NCI-H146 treated with DMSO at 0.1 percent for 48 hours (cell line): ENCODE results near the gene ZNF587B.
"Not testable (repeated sequence)": the region's sequence is repeated elsewhere in the genome, so short reads cannot be mapped to it uniquely, and the experiment has no call there.

Experiments used
- DNase-seq: peaks from one replicate; lab custom pipeline; 2025; ENCODE audit not compliant: unreplicated experiment; lab: John Stamatoyannopoulos, UW

Gene ZNF587B

GRCh38 chr19:57818378-57818777 lies 11.7 kb upstream of the ZNF587B start:
- DNase-seq, result no peak

- peak; percentile 94 for DNase-seq
Observed at GRCh38 chr19:57819475-57820148, 10.5 kb upstream of the ZNF587B start.

- no peak for DNase-seq
Observed at GRCh38 chr19:57820599-57820998, 9.5 kb upstream of the ZNF587B start.

- DNase-seq, result not testable (repeated sequence)
Observed at GRCh38 chr19:57821095-57821494, 9.0 kb upstream of the ZNF587B start.

GRCh38 chr19:57821501-57821900 lies 8.6 kb upstream of the ZNF587B start:
- not testable (repeated sequence) for DNase-seq

GRCh38 chr19:57823155-57823554 lies 6.9 kb upstream of the ZNF587B start:
- not testable (repeated sequence) for DNase-seq

- not testable (repeated sequence) for DNase-seq
Observed at GRCh38 chr19:57823608-57824007, 6.5 kb upstream of the ZNF587B start.

GRCh38 chr19:57825511-57825910 lies 4.6 kb upstream of the ZNF587B start:
- DNase-seq, result no peak

- DNase-seq, result no peak
Observed at GRCh38 chr19:57829316-57829715, 783 bp upstream of the ZNF587B start.

GRCh38 chr19:57836991-57837390 lies 6.9 kb downstream of the ZNF587B start:
- not testable (repeated sequence) for DNase-seq

GRCh38 chr19:57838622-57839191 lies 8.6 kb downstream of the ZNF587B start:
- DNase-seq, result not testable (repeated sequence)

GRCh38 chr19:57841122-57841763 lies 11.1 kb downstream of the ZNF587B start:
- DNase-seq, result no peak

GRCh38 chr19:57847164-57847563 lies 17.1 kb downstream of the ZNF587B start:
- not testable (repeated sequence) for DNase-seq

GRCh38 chr19:57849162-57849665 lies 19.1 kb downstream of the ZNF587B start:
- DNase-seq, result not testable (repeated sequence)

GRCh38 chr19:57849666-57850473 lies 19.8 kb downstream of the ZNF587B start, which contains the start of gene ZNF587:
ZNF587 (plus strand) TSS chr19:57849859; CDS start chr19:57850039, 180 bp downstream.
- peak; percentile 80 for DNase-seq

GRCh38 chr19:57850553-57851017 lies 20.5 kb downstream of the ZNF587B start:
- peak; percentile 38 for DNase-seq

GRCh38 chr19:57851812-57852603 lies 21.9 kb downstream of the ZNF587B start:
- DNase-seq, result not testable (repeated sequence)

GRCh38 chr19:57854117-57854516 lies 24.0 kb downstream of the ZNF587B start:
- DNase-seq, result not testable (repeated sequence)

GRCh38 chr19:57862351-57862750 lies 32.3 kb downstream of the ZNF587B start:
- DNase-seq, result not testable (repeated sequence)

GRCh38 chr19:57867868-57868492 lies 37.9 kb downstream of the ZNF587B start:
- DNase-seq, result no peak
